LNCAP (cell line): Measurements from ENCODE around the gene ANKRD11.

Experiments
- CTCF ChIP-seq: fragments of 450-650 bp; IDR thresholded peaks from 2 replicates; pipeline ENCODE4 v1.5.1; 2017; ENCODE audit warnings: mild to moderate bottlenecking

The ANKRD11 gene

DNA sequence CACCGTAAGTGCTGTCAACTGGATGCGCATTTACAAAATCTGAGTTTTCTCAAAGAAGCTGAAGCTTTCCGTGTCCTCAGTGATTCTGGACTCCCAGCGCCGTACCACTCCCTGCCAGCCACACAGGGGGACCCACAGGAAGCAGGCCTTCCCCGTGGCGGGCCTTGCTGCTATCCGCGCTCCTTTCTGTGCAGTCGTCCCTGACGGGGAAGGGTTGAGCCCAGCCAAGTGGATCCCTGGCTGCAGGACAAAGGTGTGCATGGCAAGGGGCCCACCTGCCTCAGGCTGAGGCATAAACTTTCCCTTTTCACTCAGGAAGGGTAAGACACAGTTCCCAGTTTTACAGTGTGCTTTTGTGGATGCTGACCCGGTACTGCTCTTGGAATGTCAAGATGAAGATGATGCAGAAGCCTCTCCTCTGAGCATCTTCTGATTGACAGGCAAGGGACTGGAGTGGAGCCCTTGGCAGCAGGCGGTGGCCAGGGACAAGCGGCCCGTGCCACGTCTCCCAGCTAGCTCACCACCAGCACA, 93.0 kb downstream of the ANKRD11 start:
- no peak for TF ChIP-seq CTCF

DNA sequence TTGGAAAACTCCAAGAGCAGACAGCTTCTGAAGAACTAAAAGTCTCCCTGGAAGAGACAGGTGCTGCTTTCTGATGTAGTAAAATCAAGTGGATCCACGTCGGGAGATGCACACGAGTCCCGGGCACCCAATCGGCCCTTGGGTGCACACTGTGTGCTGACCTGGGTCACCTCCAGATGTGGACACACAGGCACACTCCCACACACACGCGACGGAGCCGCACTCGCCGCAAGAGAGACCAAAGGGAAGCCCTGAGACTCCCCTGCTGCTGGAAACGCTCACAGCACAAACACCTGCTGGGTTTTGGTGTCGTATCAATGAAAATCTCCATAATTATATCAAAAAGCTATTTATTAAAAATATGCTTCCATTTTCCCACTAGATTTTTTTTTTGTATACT, 94.2 kb downstream of the ANKRD11 start:
- no peak for TF ChIP-seq CTCF

DNA sequence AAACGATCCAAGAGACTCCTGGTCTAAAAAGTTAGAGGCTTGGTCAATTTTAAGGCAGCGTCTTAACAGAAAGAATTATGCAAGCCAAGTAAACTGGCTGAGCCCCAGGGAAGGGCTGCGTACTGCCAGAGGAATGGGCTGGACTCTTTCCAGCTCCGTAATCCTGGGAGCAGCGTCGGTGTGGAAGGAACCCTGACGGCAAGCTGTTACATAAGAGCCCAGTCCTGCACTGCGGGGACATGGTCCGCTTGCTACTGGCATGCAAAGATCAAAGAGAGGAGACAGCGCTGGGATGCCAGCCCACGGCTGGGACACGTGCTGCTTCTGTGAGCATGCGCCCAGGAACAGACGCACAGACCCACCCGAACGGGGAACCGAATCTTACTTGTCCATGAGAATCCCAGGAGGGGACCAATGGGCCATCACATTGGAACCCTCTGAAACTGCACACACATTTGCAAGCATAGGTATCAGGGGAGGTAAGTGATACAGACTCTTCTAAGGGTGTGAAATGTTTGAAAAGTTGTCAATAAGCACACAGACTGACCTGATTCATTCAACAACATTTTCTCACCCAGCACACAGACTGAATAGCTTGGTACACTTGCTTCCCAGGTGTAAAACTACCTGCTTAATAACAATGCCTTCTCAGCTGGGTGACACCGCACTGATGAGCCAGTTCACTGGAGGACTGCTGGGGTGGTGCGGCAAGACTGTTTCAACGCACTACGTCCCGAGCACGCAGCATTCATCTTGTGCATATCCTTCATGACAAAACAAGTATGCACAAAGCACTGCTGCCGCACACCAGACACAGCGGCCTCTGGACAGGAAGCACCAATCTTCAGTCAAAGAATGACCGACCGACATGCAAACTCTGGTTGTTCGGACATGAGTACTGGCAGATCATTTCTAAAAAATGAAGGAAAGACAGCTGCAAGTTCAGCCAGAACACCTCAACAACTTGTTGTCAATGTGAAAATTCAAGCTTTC, 94.9 kb downstream of the ANKRD11 start:
- TF ChIP-seq CTCF = no peak

- TF ChIP-seq CTCF = no peak
Measured at GRCh38 chr16:89393738-89394406, 96.5 kb downstream of the ANKRD11 start.

- no peak for TF ChIP-seq CTCF
Measured at GRCh38 chr16:89392881-89393737, 97.3 kb downstream of the ANKRD11 start.

GRCh38 chr16:89388536-89388935, 101.8 kb downstream of the ANKRD11 start:
- no peak for TF ChIP-seq CTCF
